Measurements from ENCODE around the gene DUSP16. TPM values are rescaled to one million over a fixed set of nuclear protein-coding genes. Genes with fewer than 3 reads are reported as not detected.

Gene DUSP16
- total RNA-seq, 1 donor from 2014 or later, result 2.0 TPM

GRCh38 chr12:12546314-12546772, 16.3 kb downstream of the DUSP16 start:
- POLR2A ChIA-PET, result no interaction called here
- CTCF ChIA-PET, result no interaction called here
- H3K4me1 Mint-ChIP-seq, result peaks cover 5% of the 10 kb centered on the region

GRCh38 chr12:12543959-12544358, 18.7 kb downstream of the DUSP16 start:
- CTCF ChIA-PET, result interaction anchor here (1.0 kb wide), 1 partner anchor 193 kb away, joined by 4 read pairs; no protein-coding TSS in a partner anchor
- H3K4me1 Mint-ChIP-seq, result peaks cover 6% of the 10 kb centered on the region

More at GRCh38 chr12:12546314-12546772, 16.3 kb downstream of the DUSP16 start:
- intact Hi-C loops (cut with micrococcal nuclease), result no loop called here
- Mint-ChIP-seq H3K4me3 (no peak overlapping the region), H3K27ac (no peak overlapping the region), H3K36me3 (ENCODE audit: low read depth) (no peaks in the 10 kb centered on the region), H3K9me3 (no peaks in the 10 kb centered on the region), H3K27me3 (no peaks in the 10 kb centered on the region)
- ATAC-seq (ENCODE audit: low read depth) (no peak), DNase-seq (no peak)
- TF ChIP-seq, protein P1, sequence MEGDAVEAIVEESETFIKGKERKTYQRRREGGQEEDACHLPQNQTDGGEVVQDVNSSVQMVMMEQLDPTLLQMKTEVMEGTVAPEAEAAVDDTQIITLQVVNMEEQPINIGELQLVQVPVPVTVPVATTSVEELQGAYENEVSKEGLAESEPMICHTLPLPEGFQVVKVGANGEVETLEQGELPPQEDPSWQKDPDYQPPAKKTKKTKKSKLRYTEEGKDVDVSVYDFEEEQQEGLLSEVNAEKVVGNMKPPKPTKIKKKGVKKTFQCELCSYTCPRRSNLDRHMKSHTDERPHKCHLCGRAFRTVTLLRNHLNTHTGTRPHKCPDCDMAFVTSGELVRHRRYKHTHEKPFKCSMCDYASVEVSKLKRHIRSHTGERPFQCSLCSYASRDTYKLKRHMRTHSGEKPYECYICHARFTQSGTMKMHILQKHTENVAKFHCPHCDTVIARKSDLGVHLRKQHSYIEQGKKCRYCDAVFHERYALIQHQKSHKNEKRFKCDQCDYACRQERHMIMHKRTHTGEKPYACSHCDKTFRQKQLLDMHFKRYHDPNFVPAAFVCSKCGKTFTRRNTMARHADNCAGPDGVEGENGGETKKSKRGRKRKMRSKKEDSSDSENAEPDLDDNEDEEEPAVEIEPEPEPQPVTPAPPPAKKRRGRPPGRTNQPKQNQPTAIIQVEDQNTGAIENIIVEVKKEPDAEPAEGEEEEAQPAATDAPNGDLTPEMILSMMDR (IDR thresholded peaks at IDR 0.05), result no peak

GRCh38 chr12:12542964-12543363, 19.7 kb downstream of the DUSP16 start:
- ChIA-PET CTCF (no interaction called here), POLR2A (no interaction called here)
- ATAC-seq (ENCODE audit: low read depth) (no peak), DNase-seq (no peak)
- Mint-ChIP-seq H3K4me1 (peaks cover 4% of the 10 kb centered on the region), H3K27ac (no peak overlapping the region), H3K27me3 (no peaks in the 10 kb centered on the region), H3K9me3 (no peaks in the 10 kb centered on the region), H3K4me3 (no peak overlapping the region), H3K36me3 (ENCODE audit: low read depth) (no peaks in the 10 kb centered on the region)
- TF ChIP-seq, protein P1 (IDR thresholded peaks at IDR 0.05), result no peak
- intact Hi-C loops (cut with micrococcal nuclease), result no loop called here

More at GRCh38 chr12:12543959-12544358, 18.7 kb downstream of the DUSP16 start:
- POLR2A ChIA-PET, result no interaction called here
- Mint-ChIP-seq H3K9me3 (no peaks in the 10 kb centered on the region), H3K27ac (no peak overlapping the region), H3K27me3 (no peaks in the 10 kb centered on the region), H3K36me3 (ENCODE audit: low read depth) (no peaks in the 10 kb centered on the region), H3K4me3 (no peak overlapping the region)
- ATAC-seq (ENCODE audit: low read depth), result no peak
- intact Hi-C loops (cut with micrococcal nuclease), result loop anchor here (2.0 kb wide), 1 partner anchor 17 kb away; no protein-coding TSS in a partner anchor
- TF ChIP-seq, protein P1 (IDR thresholded peaks at IDR 0.05), result no peak
- DNase-seq, result no peak

DNA sequence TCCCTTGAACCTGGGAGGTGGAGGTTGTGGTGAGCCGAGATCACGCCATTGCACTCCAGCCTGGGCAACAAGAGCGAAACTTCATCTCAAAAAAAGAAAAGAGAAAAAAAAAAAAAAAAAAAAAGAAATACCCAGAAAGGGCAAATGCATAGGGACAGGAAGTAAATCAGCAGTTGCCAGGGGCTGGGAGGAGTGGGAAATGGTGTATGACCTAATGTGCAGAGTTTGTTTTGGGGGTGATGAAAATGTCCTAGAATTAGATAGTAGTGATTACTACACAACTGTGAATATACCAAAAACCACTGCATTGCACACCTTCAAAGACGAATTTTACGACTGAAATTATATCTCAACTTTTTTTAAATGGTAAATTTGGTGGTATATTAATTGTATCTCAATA, 20.4 kb downstream of the DUSP16 start:
- no peaks in the 10 kb centered on the region for H3K27me3 Mint-ChIP-seq
- H3K4me1 Mint-ChIP-seq, result peaks cover 4% of the 10 kb centered on the region
- no peak overlapping the region for H3K4me3 Mint-ChIP-seq
- ATAC-seq (ENCODE audit: low read depth) (no peak), DNase-seq (no peak)
- intact Hi-C loops (cut with micrococcal nuclease), result no loop called here
- ChIA-PET CTCF (no interaction called here), POLR2A (no interaction called here)
- H3K9me3 Mint-ChIP-seq, result no peaks in the 10 kb centered on the region
- H3K36me3 Mint-ChIP-seq (ENCODE audit: low read depth), result no peaks in the 10 kb centered on the region
- TF ChIP-seq, protein P1 (IDR thresholded peaks at IDR 0.05), result no peak
- H3K27ac Mint-ChIP-seq, result no peak overlapping the region

DNA sequence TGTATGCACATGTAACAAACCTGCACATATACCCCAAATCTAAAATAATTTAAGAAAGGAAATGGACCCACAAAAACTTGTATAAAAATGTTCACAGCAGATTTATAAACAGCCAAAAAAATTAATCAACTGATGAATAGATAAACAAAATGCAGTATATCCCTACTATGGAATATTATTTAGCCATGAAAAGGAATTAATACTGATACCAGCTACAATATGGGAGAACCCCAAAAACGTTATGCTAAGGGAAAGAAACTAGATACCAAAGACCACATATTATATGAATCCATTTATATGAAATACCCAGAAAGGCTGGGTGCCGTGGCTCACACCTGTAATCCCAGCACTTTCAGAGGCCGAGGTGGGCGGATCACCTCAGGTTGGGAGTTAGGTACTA, 20.9 kb downstream of the DUSP16 start:
- POLR2A ChIA-PET, result no interaction called here
- TF ChIP-seq, protein P1 (IDR thresholded peaks at IDR 0.05), result no peak
- CTCF ChIA-PET, result no interaction called here

More for the DNA sequence above, 20.9 kb downstream of the DUSP16 start:
- ATAC-seq (ENCODE audit: low read depth) (no peak), DNase-seq (no peak)
- Mint-ChIP-seq H3K4me1 (peaks cover 4% of the 10 kb centered on the region), H3K9me3 (no peaks in the 10 kb centered on the region), H3K27me3 (no peaks in the 10 kb centered on the region), H3K4me3 (no peak overlapping the region), H3K36me3 (ENCODE audit: low read depth) (no peaks in the 10 kb centered on the region), H3K27ac (no peak overlapping the region)
- intact Hi-C loops (cut with micrococcal nuclease), result no loop called here
